Vagina (tissue), 2 donors: Measurements from ENCODE around the gene GALNT16. TPM values are rescaled to one million over a fixed set of nuclear protein-coding genes. Genes with fewer than 3 reads are reported as not detected.

Experiments used
- DNase-seq, 2 donors: peaks; one replicate each; pipeline ENCODE4 v3.0.0-alpha.2; 2017; ENCODE audit errors: extremely low spot score in 2 of 2
- H3K27ac ChIP-seq: fragments of 200-600 bp; sonication (generic); one replicate; pipeline ENCODE4 v1.5.1; 2019
- H3K27me3 ChIP-seq: fragments of 200-600 bp; sonication (generic); one replicate; pipeline ENCODE4 v1.5.1; 2019
- H3K36me3 ChIP-seq, 2 donors: fragments of 200-600 bp; sonication (generic); one replicate each; pipeline ENCODE4 v1.5.1; 2017 to 2019
- H3K4me1 ChIP-seq: fragments of 200-600 bp; sonication (generic); one replicate; pipeline ENCODE4 v1.5.1; 2019
- H3K4me3 ChIP-seq, 2 donors: fragments of 200-600 bp; sonication (generic); 1 replicate in 1 of 2; 2 replicates in 1 of 2; pipeline ENCODE4 v1.5.1; 2016 to 2019
- H3K9me3 ChIP-seq: fragments of 200-600 bp; sonication (generic); one replicate; pipeline ENCODE4 v1.5.1; 2019
- POLR2A ChIP-seq, 2 donors: fragments of 450-650 bp; IDR thresholded peaks; one replicate each; pipeline ENCODE4 v1.6.1; 2017; ENCODE audit warnings: antibody characterized with exemption in 2 of 2, mild to moderate bottlenecking in 2 of 2, moderate library complexity in 2 of 2
- POLR2AphosphoS5 ChIP-seq, 2 donors: sonication (generic); formaldehyde crosslinking; IDR thresholded peaks; one replicate each; pipeline ENCODE4 v1.9.0; 2017; ENCODE audit warnings: antibody characterized with exemption in 2 of 2, mild to moderate bottlenecking in 2 of 2, low read depth in 1 of 2; ENCODE audit not compliant: insufficient read depth in 1 of 2
- intact Hi-C: fragments of 100-400 bp; cut with DNase I; formaldehyde crosslinking; loops from one replicate; pipeline ENCODE4 v1.15.1; 2023
- total RNA-seq: library from RNA; depleted of rRNA; stranded (reverse); fragments of >200 nt; gene quantifications from one replicate; pipeline ENCODE4 v1.2.3, GENCODE V29; 2016
- TF ChIP-seq, protein P1 (sequence below), 3 experiments: fragments of 450-650 bp in 2 of 3; fragments of 200-600 bp in 1 of 3; sonication (generic) in 1 of 3; IDR thresholded peaks; one replicate each; pipeline ENCODE4 v1.5.1; 2017 to 2019; ENCODE audit warnings: antibody characterized with exemption in 3 of 3, mild to moderate bottlenecking in 2 of 3, moderate library complexity in 2 of 3

The GALNT16 gene
- total RNA-seq, 1 donor from 2014 or later: 5.2 TPM

DNA sequence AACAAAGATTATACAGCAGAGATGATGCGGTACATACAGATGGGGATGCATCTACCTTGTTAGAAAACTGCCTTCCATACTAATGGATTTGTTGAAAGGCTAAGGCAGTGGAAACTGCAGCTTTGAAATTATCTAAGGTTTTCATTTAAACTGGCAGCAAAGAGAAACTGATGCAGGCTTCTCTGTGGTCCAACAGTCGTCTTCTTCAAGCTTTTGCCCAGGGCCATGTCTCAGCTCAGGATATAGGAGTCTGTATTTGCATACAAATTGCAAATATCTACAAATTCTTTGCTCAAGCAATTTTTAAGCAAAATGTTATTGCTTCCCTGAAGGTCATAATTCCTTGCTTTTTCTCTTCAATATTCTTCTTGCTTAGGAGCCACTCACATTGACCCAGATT is 104.4 kb downstream of the GALNT16 start:
- Histone ChIP-seq H3K27ac (no peak overlapping the region), H3K4me3 (no peak overlapping the region), H3K36me3 (no peaks in the 10 kb centered on the region), H3K9me3 (no peaks in the 10 kb centered on the region), H3K4me1 (no peaks in the 10 kb centered on the region), H3K27me3 (no peaks in the 10 kb centered on the region)
- intact Hi-C loops: loop anchor here (10.0 kb wide), 1 partner anchor 120 kb away; no protein-coding TSS in a partner anchor
- no peak for DNase-seq
- TF ChIP-seq POLR2A (IDR thresholded peaks at IDR 0.05) (no peak), POLR2AphosphoS5 (IDR thresholded peaks at IDR 0.05; ENCODE audit: insufficient read depth in 1 of 2, low read depth in 1 of 2) (no peak)
- TF ChIP-seq, protein P1, sequence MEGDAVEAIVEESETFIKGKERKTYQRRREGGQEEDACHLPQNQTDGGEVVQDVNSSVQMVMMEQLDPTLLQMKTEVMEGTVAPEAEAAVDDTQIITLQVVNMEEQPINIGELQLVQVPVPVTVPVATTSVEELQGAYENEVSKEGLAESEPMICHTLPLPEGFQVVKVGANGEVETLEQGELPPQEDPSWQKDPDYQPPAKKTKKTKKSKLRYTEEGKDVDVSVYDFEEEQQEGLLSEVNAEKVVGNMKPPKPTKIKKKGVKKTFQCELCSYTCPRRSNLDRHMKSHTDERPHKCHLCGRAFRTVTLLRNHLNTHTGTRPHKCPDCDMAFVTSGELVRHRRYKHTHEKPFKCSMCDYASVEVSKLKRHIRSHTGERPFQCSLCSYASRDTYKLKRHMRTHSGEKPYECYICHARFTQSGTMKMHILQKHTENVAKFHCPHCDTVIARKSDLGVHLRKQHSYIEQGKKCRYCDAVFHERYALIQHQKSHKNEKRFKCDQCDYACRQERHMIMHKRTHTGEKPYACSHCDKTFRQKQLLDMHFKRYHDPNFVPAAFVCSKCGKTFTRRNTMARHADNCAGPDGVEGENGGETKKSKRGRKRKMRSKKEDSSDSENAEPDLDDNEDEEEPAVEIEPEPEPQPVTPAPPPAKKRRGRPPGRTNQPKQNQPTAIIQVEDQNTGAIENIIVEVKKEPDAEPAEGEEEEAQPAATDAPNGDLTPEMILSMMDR (IDR thresholded peaks at IDR 0.05): no peak

DNA sequence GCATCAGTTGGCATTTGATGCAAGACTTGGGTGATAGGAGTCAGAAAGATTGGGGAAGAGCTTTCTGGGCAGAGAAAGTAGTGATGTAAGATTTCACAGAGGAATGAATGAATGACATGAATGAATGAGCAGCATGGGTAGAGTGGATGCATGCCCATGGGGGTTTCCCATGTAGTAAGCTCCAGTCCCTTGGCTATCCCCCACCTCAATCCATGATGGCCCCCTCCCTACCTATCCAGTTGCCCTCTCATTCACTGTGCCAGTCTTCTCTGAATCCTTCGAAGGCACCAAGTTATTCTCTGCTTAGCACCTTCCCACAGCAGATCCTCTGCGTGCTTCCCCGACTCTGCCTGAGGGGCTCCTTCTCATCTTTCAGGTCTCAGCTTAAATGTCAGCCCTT is 106.1 kb downstream of the GALNT16 start:
- TF ChIP-seq POLR2AphosphoS5 (IDR thresholded peaks at IDR 0.05; ENCODE audit: insufficient read depth in 1 of 2, low read depth in 1 of 2) (no peak), POLR2A (IDR thresholded peaks at IDR 0.05) (no peak)
- TF ChIP-seq, protein P1 (IDR thresholded peaks at IDR 0.05): no peak
- no peaks in the 10 kb centered on the region for H3K4me1 ChIP-seq
- intact Hi-C loops: loop anchor here (10.0 kb wide), 1 partner anchor 121 kb away; no protein-coding TSS in a partner anchor
- no peak for DNase-seq
- H3K27ac ChIP-seq: no peak overlapping the region
- H3K4me3 ChIP-seq: no peak overlapping the region
- H3K36me3 ChIP-seq: no peaks in the 10 kb centered on the region
- no peaks in the 10 kb centered on the region for H3K9me3 ChIP-seq
- H3K27me3 ChIP-seq: no peaks in the 10 kb centered on the region

DNA sequence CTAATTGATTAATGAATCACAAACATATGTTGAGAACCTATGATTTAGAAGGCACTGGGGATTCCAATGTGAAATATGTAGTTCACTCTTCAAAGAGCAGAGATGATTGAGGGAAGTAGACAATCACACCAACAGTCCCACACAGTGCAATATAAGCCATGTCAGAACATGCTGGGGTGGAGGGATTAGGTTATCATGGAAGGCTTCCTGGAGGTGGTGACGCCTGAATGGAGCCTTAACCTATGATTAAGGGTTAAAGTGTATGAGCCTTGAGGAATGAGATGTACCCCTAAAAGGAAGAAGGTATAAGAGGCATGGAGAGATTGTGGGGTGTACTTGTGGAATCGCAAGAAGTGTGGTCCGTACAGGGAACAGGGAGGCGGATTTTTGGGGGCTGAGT is 106.8 kb downstream of the GALNT16 start:
- Histone ChIP-seq H3K36me3 (no peaks in the 10 kb centered on the region), H3K27me3 (no peaks in the 10 kb centered on the region), H3K4me1 (no peaks in the 10 kb centered on the region), H3K9me3 (no peaks in the 10 kb centered on the region), H3K27ac (no peak overlapping the region), H3K4me3 (no peak overlapping the region)
- no peak for TF ChIP-seq POLR2A (IDR thresholded peaks at IDR 0.05)
- TF ChIP-seq, protein P1 (IDR thresholded peaks at IDR 0.05): no peak
- TF ChIP-seq POLR2AphosphoS5 (IDR thresholded peaks at IDR 0.05; ENCODE audit: insufficient read depth in 1 of 2, low read depth in 1 of 2): no peak
- DNase-seq: no peak
- intact Hi-C loops: loop anchor here (10.0 kb wide), 1 partner anchor 122 kb away; no protein-coding TSS in a partner anchor

DNA sequence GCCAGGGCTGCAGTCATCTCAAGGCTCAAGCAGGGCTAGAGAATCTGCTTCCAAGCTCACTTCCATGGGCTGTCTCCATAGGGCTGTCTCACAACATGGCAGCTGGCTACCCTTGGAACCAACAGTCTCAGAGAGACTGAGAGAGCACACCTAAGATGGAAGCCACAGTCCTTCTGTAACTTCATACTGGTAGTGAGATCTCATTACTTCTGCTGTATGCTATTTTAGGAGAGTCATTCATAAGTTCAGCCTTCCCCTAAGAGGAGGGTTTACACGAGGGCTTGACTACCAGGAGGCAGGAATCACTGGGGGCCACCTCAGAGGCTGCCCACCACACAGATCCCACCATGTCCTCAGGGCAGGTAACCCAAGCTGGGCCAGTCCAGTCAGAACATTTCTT is 108.4 kb downstream of the GALNT16 start:
- Histone ChIP-seq H3K27me3 (no peaks in the 10 kb centered on the region), H3K4me3 (no peak overlapping the region), H3K27ac (no peak overlapping the region), H3K9me3 (no peaks in the 10 kb centered on the region), H3K36me3 (no peaks in the 10 kb centered on the region), H3K4me1 (no peaks in the 10 kb centered on the region)
- DNase-seq: no peak
- TF ChIP-seq, protein P1 (IDR thresholded peaks at IDR 0.05): no peak
- TF ChIP-seq POLR2A (IDR thresholded peaks at IDR 0.05) (no peak), POLR2AphosphoS5 (IDR thresholded peaks at IDR 0.05; ENCODE audit: insufficient read depth in 1 of 2, low read depth in 1 of 2) (no peak)
- intact Hi-C loops: loop anchor here (10.0 kb wide), 1 partner anchor 124 kb away; no protein-coding TSS in a partner anchor

DNA sequence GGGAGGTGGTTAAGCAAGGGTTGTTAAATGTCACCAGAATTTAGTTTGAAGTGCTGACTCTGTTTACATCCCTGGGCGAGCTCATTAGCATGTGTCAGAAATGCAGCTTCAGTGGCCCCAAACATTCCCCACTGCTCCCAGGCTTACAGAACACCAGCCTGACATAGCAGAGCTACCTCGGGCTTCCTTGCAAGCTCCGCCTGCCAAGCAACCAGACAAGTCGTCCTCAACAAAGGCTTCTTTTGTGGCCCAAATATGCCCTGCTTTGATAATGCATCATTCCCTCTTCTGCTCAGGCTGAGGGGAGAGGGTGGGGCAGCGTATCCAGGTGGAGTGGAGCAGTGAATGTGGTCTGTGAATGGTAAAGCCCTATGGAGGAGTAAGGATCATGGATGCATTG is 110.1 kb downstream of the GALNT16 start:
- DNase-seq: no peak
- H3K27ac ChIP-seq: no peak overlapping the region
- no peaks in the 10 kb centered on the region for H3K27me3 ChIP-seq
- no peak overlapping the region for H3K4me3 ChIP-seq
- H3K9me3 ChIP-seq: no peaks in the 10 kb centered on the region
- TF ChIP-seq, protein P1 (IDR thresholded peaks at IDR 0.05): no peak
- no peak for TF ChIP-seq POLR2AphosphoS5 (IDR thresholded peaks at IDR 0.05; ENCODE audit: insufficient read depth in 1 of 2, low read depth in 1 of 2)
- no peak for TF ChIP-seq POLR2A (IDR thresholded peaks at IDR 0.05)
- H3K36me3 ChIP-seq: no peaks in the 10 kb centered on the region
- intact Hi-C loops: no loop called here
- H3K4me1 ChIP-seq: no peaks in the 10 kb centered on the region
